GM13976 (cell line): ENCODE results near the gene POC5.

Source experiments
- DNase-seq: peaks from one replicate; pipeline ENCODE4 v3.0.0; 2012; ENCODE audit warnings: low spot score
- in situ Hi-C: fragments of 300-500 bp; cut with MboI; formaldehyde crosslinking; loops from one replicate; pipeline ENCODE4 v1.12.0; 2022; ENCODE audit warnings: low sequenced_read_pairs, mixed read lengths, inconsistent platforms; ENCODE audit not compliant: unreplicated experiment
- TF ChIP-seq, protein P1 (sequence below): IDR thresholded peaks from 2 replicates; pipeline ENCODE4 v1.5.1; 2012; ENCODE audit warnings: borderline replicate concordance, mild to moderate bottlenecking; ENCODE audit not compliant: insufficient read depth; ENCODE audit errors: extremely low read depth, missing control alignments, control extremely low read depth

Gene POC5

DNA sequence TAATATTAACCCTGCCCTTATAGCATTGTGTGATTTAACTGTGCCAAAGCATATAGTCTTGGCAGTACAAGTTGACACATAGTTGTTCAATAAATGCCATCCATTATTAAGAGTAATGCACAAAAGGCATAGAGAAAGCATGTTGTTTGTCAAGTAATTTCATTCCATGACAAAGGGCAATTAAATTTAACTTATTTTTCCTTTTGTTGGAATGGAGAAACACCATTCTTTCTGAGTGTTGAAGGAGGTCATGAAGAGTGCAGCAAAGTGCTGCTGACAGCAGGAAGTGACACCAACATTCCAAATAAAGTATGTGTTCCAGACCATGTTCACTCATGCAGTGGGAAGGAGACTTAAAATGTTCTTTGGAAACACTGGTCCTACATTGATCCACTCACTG is 76.8 kb downstream of the POC5 start:
- TF ChIP-seq, protein P1, sequence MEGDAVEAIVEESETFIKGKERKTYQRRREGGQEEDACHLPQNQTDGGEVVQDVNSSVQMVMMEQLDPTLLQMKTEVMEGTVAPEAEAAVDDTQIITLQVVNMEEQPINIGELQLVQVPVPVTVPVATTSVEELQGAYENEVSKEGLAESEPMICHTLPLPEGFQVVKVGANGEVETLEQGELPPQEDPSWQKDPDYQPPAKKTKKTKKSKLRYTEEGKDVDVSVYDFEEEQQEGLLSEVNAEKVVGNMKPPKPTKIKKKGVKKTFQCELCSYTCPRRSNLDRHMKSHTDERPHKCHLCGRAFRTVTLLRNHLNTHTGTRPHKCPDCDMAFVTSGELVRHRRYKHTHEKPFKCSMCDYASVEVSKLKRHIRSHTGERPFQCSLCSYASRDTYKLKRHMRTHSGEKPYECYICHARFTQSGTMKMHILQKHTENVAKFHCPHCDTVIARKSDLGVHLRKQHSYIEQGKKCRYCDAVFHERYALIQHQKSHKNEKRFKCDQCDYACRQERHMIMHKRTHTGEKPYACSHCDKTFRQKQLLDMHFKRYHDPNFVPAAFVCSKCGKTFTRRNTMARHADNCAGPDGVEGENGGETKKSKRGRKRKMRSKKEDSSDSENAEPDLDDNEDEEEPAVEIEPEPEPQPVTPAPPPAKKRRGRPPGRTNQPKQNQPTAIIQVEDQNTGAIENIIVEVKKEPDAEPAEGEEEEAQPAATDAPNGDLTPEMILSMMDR = no peak
- in situ Hi-C loops = no loop called here
- no peak for DNase-seq

DNA sequence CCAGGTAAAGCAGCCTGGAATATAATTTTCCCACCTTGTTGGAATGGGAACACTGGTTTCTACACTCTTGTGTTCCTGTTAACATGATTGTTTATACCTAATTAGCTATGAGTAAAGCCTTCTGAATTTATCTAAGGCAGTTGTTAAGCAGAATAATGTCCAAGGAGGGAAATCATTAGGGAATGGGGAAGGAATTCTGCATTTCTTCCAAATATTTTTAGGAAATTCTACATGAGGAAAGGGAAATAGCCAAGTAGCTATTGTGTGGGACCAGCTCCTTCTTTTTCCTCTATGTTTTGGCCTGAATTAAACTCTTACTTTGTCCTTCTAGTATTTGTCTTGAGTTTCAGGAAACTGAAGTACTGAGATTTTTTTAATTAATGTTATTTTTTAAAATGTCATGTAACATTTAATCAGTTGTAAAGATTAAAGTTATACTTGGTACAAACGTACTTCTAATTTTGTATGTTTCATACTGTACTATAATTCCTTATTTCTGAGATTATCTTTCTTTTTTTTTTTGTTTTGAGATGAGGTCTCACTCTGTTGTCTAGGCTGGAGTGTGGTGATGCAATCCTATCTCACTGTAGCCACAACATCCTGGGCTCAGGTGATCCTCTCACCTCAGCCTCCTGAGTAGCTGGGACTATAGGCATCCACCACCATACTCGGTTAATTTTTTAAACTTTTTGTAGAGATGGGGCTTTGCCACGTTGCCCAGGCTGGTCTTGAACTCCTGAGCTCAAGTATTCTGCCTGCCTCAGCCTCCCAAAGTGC is 77.5 kb downstream of the POC5 start:
- no peak for DNase-seq
- in situ Hi-C loops = no loop called here
- TF ChIP-seq, protein P1 = no peak

DNA sequence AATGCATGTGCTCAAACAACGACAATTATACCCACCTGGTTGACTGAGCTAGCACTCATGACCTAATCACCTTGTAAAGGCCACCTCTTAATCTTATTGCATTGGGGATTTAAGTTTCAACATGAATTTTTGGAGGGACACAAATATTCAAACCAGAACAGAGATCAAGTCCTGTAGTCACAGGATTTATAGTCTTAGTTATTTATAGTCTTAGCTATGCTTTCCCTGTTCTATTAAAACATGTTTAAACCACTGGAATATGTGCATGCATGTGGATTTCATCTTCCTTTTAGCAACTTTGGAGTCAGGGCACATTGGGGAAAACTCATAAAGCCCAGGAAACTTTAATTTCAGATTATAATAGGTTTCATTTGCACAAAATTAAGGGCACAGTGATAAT is 79.3 kb downstream of the POC5 start:
- DNase-seq = no peak
- in situ Hi-C loops = no loop called here
- TF ChIP-seq, protein P1 = no peak

DNA sequence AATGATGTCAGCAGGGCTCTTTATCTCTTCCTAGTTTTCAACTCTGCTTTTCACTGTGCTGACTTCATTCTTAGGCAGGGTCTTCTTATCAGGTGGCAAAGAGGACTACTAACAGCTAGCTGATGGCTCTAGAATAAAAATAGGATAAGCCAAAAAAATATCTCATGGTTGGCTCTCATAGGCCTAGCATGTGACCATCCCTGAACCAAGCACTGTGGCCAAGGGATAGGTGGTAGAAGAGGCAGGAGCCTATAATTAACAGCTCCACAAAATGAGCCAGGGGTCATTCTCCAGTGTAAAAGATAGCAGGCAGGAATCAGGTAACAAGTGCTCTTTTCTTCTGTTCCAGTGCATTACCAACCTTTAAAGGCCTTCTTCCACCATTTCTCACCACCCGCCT is 84.9 kb downstream of the POC5 start:
- in situ Hi-C loops = no loop called here

DNA sequence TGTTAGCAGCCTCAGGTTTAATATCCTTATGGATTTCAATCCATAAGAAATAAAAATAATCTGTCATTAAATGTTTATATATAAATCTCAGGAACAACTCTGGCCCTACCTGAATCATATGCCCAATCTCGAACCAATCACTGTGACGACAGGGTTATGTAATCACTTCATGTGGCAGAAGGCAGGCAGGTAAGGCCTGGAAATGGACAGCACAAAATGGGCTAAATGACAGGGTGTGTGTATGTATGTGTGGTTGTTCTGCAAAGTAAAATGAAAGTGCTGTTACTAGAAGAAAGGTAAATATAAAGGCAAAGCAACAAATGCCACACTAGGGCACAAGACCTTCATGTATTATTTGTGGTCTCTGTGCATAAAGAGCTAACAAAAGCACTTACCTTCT is 86.4 kb downstream of the POC5 start:
- TF ChIP-seq, protein P1 = no peak
- DNase-seq = no peak
- in situ Hi-C loops = no loop called here

More for the DNA sequence above, 84.9 kb downstream of the POC5 start:
- TF ChIP-seq, protein P1 = no peak
- DNase-seq = no peak

DNA sequence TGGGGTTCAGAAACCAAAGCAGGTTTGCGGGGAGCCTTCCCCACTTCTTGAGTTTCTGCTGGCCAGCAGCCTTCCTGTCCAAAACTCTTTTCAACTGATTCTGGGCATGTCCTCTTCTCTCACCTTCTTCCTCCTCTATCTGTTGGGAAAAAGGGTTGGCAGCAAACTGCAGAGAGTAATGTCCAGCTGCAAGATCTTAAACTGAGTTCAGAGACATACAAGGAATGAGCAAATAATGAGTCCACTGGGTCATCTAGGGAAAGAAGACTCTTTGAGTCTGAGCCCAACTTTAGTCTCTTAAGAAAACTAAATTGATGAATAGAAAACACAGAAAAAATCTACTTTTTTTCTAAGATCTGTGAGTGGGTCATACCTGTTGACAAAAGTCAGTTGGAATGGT is 89.4 kb downstream of the POC5 start:
- DNase-seq = no peak
- TF ChIP-seq, protein P1 = no peak
- in situ Hi-C loops = no loop called here
